B cell (primary cell): ENCODE measurements around the gene NLGN4X.

Source experiments
- CTCF ChIP-seq: fragments of 200-600 bp; IDR thresholded peaks from one replicate; pipeline ENCODE4 v1.8.0; 2022; ENCODE audit warnings: antibody characterized with exemption, mild to moderate bottlenecking
- EZH2 ChIP-seq: IDR thresholded peaks from 2 replicates; pipeline ENCODE4 v1.6.1; 2012; ENCODE audit warnings: borderline replicate concordance, low read depth, mild to moderate bottlenecking, moderate library complexity, low read length; ENCODE audit not compliant: insufficient read depth, poor library complexity, severe bottlenecking

GRCh38 chrX:5907207-5907606 is 321.5 kb downstream of the NLGN4X start:
- TF ChIP-seq CTCF: no peak
- no peak for TF ChIP-seq EZH2
